ENCODE results near the gene SENP1.
A peak's percentile ranks its signal among the peaks of the same experiment; 100 is the strongest.
"Not testable (repeated sequence)": the region's sequence is repeated elsewhere in the genome, so short reads cannot be mapped to it uniquely, and the experiment has no call there.

SENP1 gene

GRCh38 chr12:48105867-48106680 lies at the start of gene SENP1:
SENP1 (minus strand) TSS chr12:48106079; CDS start chr12:48101472, 4,607 bp downstream.
- peak; percentile 78 for DNase-seq (ENCODE audit: low read depth)

- no peak for DNase-seq (ENCODE audit: low read depth)
Observed at GRCh38 chr12:48151103-48151771, 45.4 kb upstream of the SENP1 start.

- no peak for DNase-seq (ENCODE audit: low read depth)
Observed at GRCh38 chr12:48145981-48146380, 40.1 kb upstream of the SENP1 start.

- DNase-seq (ENCODE audit: low read depth): no peak
Observed at GRCh38 chr12:48143898-48144297, 38.0 kb upstream of the SENP1 start.

- no peak for DNase-seq (ENCODE audit: low read depth)
Observed at GRCh38 chr12:48142818-48143674, 37.2 kb upstream of the SENP1 start.

- DNase-seq (ENCODE audit: low read depth): no peak
Observed at GRCh38 chr12:48135027-48135426, 29.1 kb upstream of the SENP1 start.

GRCh38 chr12:48132826-48133225 lies 26.9 kb upstream of the SENP1 start:
- DNase-seq (ENCODE audit: low read depth): no peak

- no peak for DNase-seq (ENCODE audit: low read depth)
Observed at GRCh38 chr12:48131517-48131916, 25.6 kb upstream of the SENP1 start.

GRCh38 chr12:48129376-48129775 lies 23.5 kb upstream of the SENP1 start:
- DNase-seq (ENCODE audit: low read depth): no peak

GRCh38 chr12:48128800-48129199 lies 22.9 kb upstream of the SENP1 start:
- no peak for DNase-seq (ENCODE audit: low read depth)

GRCh38 chr12:48126953-48127630 lies 21.2 kb upstream of the SENP1 start:
- no peak for DNase-seq (ENCODE audit: low read depth)

GRCh38 chr12:48125985-48126384 lies 20.1 kb upstream of the SENP1 start:
- DNase-seq (ENCODE audit: low read depth): no peak

GRCh38 chr12:48125542-48125941 lies 19.7 kb upstream of the SENP1 start:
- DNase-seq (ENCODE audit: low read depth): not testable (repeated sequence)

GRCh38 chr12:48123169-48123568 lies 17.3 kb upstream of the SENP1 start:
- no peak for DNase-seq (ENCODE audit: low read depth)

GRCh38 chr12:48122065-48122834 lies 16.4 kb upstream of the SENP1 start:
- no peak for DNase-seq (ENCODE audit: low read depth)

- DNase-seq (ENCODE audit: low read depth): no peak
Observed at GRCh38 chr12:48121522-48121921, 15.6 kb upstream of the SENP1 start.

GRCh38 chr12:48119834-48120195 lies 13.9 kb upstream of the SENP1 start:
- no peak for DNase-seq (ENCODE audit: low read depth)

- peak; percentile 72 for DNase-seq (ENCODE audit: low read depth)
Observed at GRCh38 chr12:48119078-48119833, 13.4 kb upstream of the SENP1 start, which contains the start of gene PFKM. PFKM (plus strand) TSS chr12:48119364; CDS start chr12:48122775, 3,411 bp downstream.

GRCh38 chr12:48118284-48118871 lies 12.5 kb upstream of the SENP1 start:
- DNase-seq (ENCODE audit: low read depth): no peak

- no peak for DNase-seq (ENCODE audit: low read depth)
Observed at GRCh38 chr12:48115957-48116356, 10.1 kb upstream of the SENP1 start.
